ENCODE data around the gene LMX1B.

Gene LMX1B

GRCh38 chr9:126626127-126626925 is 12.6 kb downstream of the LMX1B start:
- in situ Hi-C loops (cut with HindIII; ENCODE audit: low pct_ligation_motif_present, low pct_unique_long_range_greater_than_20kb, low sequenced_read_pairs): no loop called here

GRCh38 chr9:126626926-126627233 is 13.2 kb downstream of the LMX1B start:
- in situ Hi-C loops (cut with HindIII; ENCODE audit: low pct_ligation_motif_present, low pct_unique_long_range_greater_than_20kb, low sequenced_read_pairs): no loop called here
- DNase-seq: no peak

More at GRCh38 chr9:126626127-126626925, 12.6 kb downstream of the LMX1B start:
- no peak for DNase-seq

- in situ Hi-C loops (cut with HindIII; ENCODE audit: low pct_ligation_motif_present, low pct_unique_long_range_greater_than_20kb, low sequenced_read_pairs): no loop called here
- DNase-seq: no peak
Observed at GRCh38 chr9:126628146-126628545, 14.4 kb downstream of the LMX1B start.

GRCh38 chr9:126628969-126629674 is 15.4 kb downstream of the LMX1B start:
- DNase-seq: no peak
- in situ Hi-C loops (cut with HindIII; ENCODE audit: low pct_ligation_motif_present, low pct_unique_long_range_greater_than_20kb, low sequenced_read_pairs): no loop called here

GRCh38 chr9:126630458-126631237 is 16.9 kb downstream of the LMX1B start:
- DNase-seq: peak; percentile 77
- in situ Hi-C loops (cut with HindIII; ENCODE audit: low pct_ligation_motif_present, low pct_unique_long_range_greater_than_20kb, low sequenced_read_pairs): no loop called here

- in situ Hi-C loops (cut with HindIII; ENCODE audit: low pct_ligation_motif_present, low pct_unique_long_range_greater_than_20kb, low sequenced_read_pairs): no loop called here
- DNase-seq: peak; percentile 11
Observed at GRCh38 chr9:126631254-126631653, 17.5 kb downstream of the LMX1B start.

GRCh38 chr9:126633881-126634558 is 20.3 kb downstream of the LMX1B start:
- no peak for DNase-seq
- in situ Hi-C loops (cut with HindIII; ENCODE audit: low pct_ligation_motif_present, low pct_unique_long_range_greater_than_20kb, low sequenced_read_pairs): no loop called here

GRCh38 chr9:126635061-126635460 is 21.3 kb downstream of the LMX1B start:
- DNase-seq: no peak
- in situ Hi-C loops (cut with HindIII; ENCODE audit: low pct_ligation_motif_present, low pct_unique_long_range_greater_than_20kb, low sequenced_read_pairs): no loop called here

GRCh38 chr9:126635661-126636439 is 22.1 kb downstream of the LMX1B start:
- in situ Hi-C loops (cut with HindIII; ENCODE audit: low pct_ligation_motif_present, low pct_unique_long_range_greater_than_20kb, low sequenced_read_pairs): no loop called here
- no peak for DNase-seq

- in situ Hi-C loops (cut with HindIII; ENCODE audit: low pct_ligation_motif_present, low pct_unique_long_range_greater_than_20kb, low sequenced_read_pairs): no loop called here
- DNase-seq: no peak
Observed at GRCh38 chr9:126636983-126637798, 23.5 kb downstream of the LMX1B start.

- DNase-seq: no peak
- in situ Hi-C loops (cut with HindIII; ENCODE audit: low pct_ligation_motif_present, low pct_unique_long_range_greater_than_20kb, low sequenced_read_pairs): no loop called here
Observed at GRCh38 chr9:126638571-126639132, 24.9 kb downstream of the LMX1B start.

GRCh38 chr9:126639318-126640000 is 25.7 kb downstream of the LMX1B start:
- in situ Hi-C loops (cut with HindIII; ENCODE audit: low pct_ligation_motif_present, low pct_unique_long_range_greater_than_20kb, low sequenced_read_pairs): no loop called here
- no peak for DNase-seq

- in situ Hi-C loops (cut with HindIII; ENCODE audit: low pct_ligation_motif_present, low pct_unique_long_range_greater_than_20kb, low sequenced_read_pairs): no loop called here
- no peak for DNase-seq
Observed at GRCh38 chr9:126641118-126641851, 27.6 kb downstream of the LMX1B start.

- DNase-seq: no peak
- in situ Hi-C loops (cut with HindIII; ENCODE audit: low pct_ligation_motif_present, low pct_unique_long_range_greater_than_20kb, low sequenced_read_pairs): no loop called here
Observed at GRCh38 chr9:126642010-126642744, 28.4 kb downstream of the LMX1B start.

GRCh38 chr9:126642839-126643238 is 29.1 kb downstream of the LMX1B start:
- in situ Hi-C loops (cut with HindIII; ENCODE audit: low pct_ligation_motif_present, low pct_unique_long_range_greater_than_20kb, low sequenced_read_pairs): no loop called here
- no peak for DNase-seq
